Endodermal cell (in vitro differentiated cells): ENCODE results near the gene NAPEPLD. TPM values are rescaled to one million over a fixed set of nuclear protein-coding genes. Genes with fewer than 3 reads are reported as not detected.

Experiments
- DNase-seq: peaks from one replicate; pipeline ENCODE4 v3.0.0-alpha.2; 2017
- H3K27ac ChIP-seq: 2 replicates; pipeline ENCODE4 v1.5.1; 2013; ENCODE audit warnings: mild to moderate bottlenecking, low read depth, low read length, moderate library complexity
- H3K27me3 ChIP-seq: 2 replicates; pipeline ENCODE4 v1.6.1; 2013; ENCODE audit warnings: mild to moderate bottlenecking, low read length, moderate library complexity; ENCODE audit not compliant: insufficient read depth, control insufficient read depth, poor library complexity, severe bottlenecking
- H3K36me3 ChIP-seq: 2 replicates; pipeline ENCODE4 v1.7.0; 2013; ENCODE audit warnings: mild to moderate bottlenecking, low read length, moderate library complexity; ENCODE audit not compliant: control insufficient read depth, insufficient read depth
- H3K4me1 ChIP-seq: one replicate; pipeline ENCODE4 v1.7.0; 2013; ENCODE audit warnings: low read length; ENCODE audit not compliant: control insufficient read depth, insufficient read depth
- H3K4me3 ChIP-seq: 2 replicates; pipeline ENCODE4 v1.5.1; 2013; ENCODE audit warnings: mild to moderate bottlenecking, low read length, moderate library complexity
- H3K9ac ChIP-seq: 2 replicates; pipeline ENCODE4 v1.6.1; 2013; ENCODE audit warnings: mild to moderate bottlenecking, low read length, moderate library complexity; ENCODE audit not compliant: poor library complexity, severe bottlenecking; ENCODE audit errors: extremely low read depth
- H3K9me3 ChIP-seq: 2 replicates; pipeline ENCODE4 v1.6.1; 2013; ENCODE audit warnings: mild to moderate bottlenecking, low read length, moderate library complexity; ENCODE audit not compliant: control insufficient read depth
- H3K27ac Mint-ChIP-seq: 2 replicates; pipeline ENCODE4 v1.8.0; 2020; ENCODE audit warnings: mixed read lengths
- H3K27me3 Mint-ChIP-seq: 2 replicates; pipeline ENCODE4 v1.8.0; 2021; ENCODE audit warnings: mild to moderate bottlenecking, mixed read lengths; ENCODE audit not compliant: insufficient read depth
- H3K36me3 Mint-ChIP-seq: 2 replicates; pipeline ENCODE4 v1.8.0; 2020; ENCODE audit warnings: low read depth, mixed read lengths
- H3K4me1 Mint-ChIP-seq: 2 replicates; pipeline ENCODE4 v1.8.0; 2020; ENCODE audit warnings: mixed read lengths
- H3K4me3 Mint-ChIP-seq: 2 replicates; pipeline ENCODE4 v1.8.0; 2020; ENCODE audit warnings: mild to moderate bottlenecking, moderate library complexity, mixed read lengths
- H3K9me3 Mint-ChIP-seq: 2 replicates; pipeline ENCODE4 v1.8.0; 2020; ENCODE audit warnings: mild to moderate bottlenecking, mixed read lengths
- WGBS, 2 experiments: methylation state at CpG; one replicate each; pipeline versions ENCODE4 v1.1.5 to v1.1.7; 2013; ENCODE audit warnings: missing lambda C conversion rate in 2 of 2, mixed read lengths in 1 of 2; ENCODE audit not compliant: insufficient coverage in 1 of 2, insufficient read length in 1 of 2; 5-methylcytosine and 5-hydroxymethylcytosine counted together
- total RNA-seq, 2 donors: library from RNA; stranded (reverse); fragmentation: NEBNext Ultra II Directional in 1 of 2; extraction: Animal tissue kit (Norgen Biotek cat#: 25700) in 1 of 2; gene quantifications; 2 replicates in 1 of 2; 3 replicates in 1 of 2; pipeline ENCODE4 v1.2.1, GENCODE V29; 2021
- TF ChIP-seq, protein P1 (sequence below): fragments of 200-600 bp; sonication (generic); conservative IDR thresholded peaks from 2 replicates; pipeline ENCODE4 v1.5.0; 2021; ENCODE audit warnings: antibody characterized with exemption, mild to moderate bottlenecking

Gene NAPEPLD
- total RNA-seq, 2 donors from 2014 or later, result 13.2 to 14.1 TPM

DNA sequence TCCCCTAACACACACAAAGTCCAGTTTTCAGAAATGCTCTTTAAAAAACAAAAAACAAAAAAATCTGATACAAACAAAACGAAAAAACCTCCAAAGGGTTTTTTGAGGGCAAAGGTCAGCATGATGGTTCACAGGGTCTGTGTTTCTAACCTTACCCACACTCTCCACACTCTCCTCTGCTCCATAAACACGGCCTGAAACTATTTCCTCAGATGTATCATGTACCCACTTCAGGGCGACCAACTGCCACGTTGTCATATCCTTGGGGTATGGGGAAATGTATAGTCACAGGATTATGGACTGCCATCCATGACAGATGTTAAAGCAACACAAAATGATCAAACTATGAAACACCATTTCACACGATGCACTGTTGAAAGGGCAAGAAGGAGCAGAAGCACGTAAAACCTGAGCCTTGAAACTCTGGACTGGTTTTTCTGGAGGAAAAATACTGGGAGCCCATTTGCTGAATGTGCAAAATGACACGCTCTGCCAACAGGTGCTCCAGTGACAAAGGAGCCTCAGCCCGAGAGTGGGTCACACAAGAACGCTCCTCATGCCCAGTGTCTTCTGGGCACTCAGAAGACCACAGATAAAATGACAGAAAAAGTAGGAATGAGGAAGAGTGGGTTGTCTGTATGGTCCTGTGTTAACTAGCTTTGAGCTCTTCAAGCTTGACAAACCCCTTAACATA lies 15.8 kb downstream of the NAPEPLD start:
- H3K27ac ChIP-seq, result no peak overlapping the region
- H3K4me3 Mint-ChIP-seq, result no peak overlapping the region
- 86 to 100% methylated on average over 1 to 9 of the region's 9 CpGs for WGBS, 2 experiments
- H3K4me1 Mint-ChIP-seq, result peaks cover 17% of the 10 kb centered on the region
- H3K36me3 Mint-ChIP-seq, result peaks cover 10% of the 10 kb centered on the region
- no peaks in the 10 kb centered on the region for H3K9me3 ChIP-seq
- TF ChIP-seq, protein P1, sequence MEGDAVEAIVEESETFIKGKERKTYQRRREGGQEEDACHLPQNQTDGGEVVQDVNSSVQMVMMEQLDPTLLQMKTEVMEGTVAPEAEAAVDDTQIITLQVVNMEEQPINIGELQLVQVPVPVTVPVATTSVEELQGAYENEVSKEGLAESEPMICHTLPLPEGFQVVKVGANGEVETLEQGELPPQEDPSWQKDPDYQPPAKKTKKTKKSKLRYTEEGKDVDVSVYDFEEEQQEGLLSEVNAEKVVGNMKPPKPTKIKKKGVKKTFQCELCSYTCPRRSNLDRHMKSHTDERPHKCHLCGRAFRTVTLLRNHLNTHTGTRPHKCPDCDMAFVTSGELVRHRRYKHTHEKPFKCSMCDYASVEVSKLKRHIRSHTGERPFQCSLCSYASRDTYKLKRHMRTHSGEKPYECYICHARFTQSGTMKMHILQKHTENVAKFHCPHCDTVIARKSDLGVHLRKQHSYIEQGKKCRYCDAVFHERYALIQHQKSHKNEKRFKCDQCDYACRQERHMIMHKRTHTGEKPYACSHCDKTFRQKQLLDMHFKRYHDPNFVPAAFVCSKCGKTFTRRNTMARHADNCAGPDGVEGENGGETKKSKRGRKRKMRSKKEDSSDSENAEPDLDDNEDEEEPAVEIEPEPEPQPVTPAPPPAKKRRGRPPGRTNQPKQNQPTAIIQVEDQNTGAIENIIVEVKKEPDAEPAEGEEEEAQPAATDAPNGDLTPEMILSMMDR, result no peak
- no peaks in the 10 kb centered on the region for H3K27me3 Mint-ChIP-seq
- no peak for DNase-seq
- H3K27me3 ChIP-seq, result no peaks in the 10 kb centered on the region
- peaks cover 7% of the 10 kb centered on the region for H3K36me3 ChIP-seq
- H3K9ac ChIP-seq, result no peak overlapping the region
- H3K27ac Mint-ChIP-seq, result no peak overlapping the region
- no peaks in the 10 kb centered on the region for H3K9me3 Mint-ChIP-seq
- H3K4me3 ChIP-seq, result no peak overlapping the region
- H3K4me1 ChIP-seq, result no peaks in the 10 kb centered on the region

DNA sequence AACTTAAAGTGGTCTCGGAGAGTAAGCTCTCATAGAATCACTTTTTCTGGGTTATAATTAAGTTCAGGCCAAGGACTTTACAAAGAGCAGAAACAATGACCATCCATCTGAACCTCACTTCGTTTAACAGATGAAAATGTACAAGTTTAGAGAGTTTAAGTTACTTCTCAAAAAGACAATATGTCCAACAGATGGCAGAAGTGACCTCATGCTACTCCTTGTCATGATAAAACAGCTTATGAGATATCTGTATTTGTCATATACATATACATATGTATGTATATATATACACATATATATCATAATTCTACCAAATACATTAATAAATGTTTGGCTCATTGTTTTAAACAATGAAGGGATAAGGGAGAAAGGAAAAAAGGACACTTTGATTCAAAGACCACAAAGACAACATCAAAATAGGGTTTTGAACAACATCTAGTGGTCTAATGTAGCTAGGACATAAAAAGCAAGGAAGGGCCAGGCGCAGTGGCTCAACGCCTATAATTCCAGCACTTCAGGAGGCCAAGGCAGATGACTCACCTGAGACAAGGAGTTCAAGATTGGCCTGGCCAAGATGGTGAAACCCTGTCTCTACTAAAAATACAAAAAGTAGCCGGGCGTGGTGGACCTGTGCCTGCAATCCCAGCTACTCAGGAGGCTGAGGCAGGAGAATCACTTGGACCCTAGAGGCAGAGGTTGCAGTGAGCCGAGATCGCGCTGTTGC lies 17.8 kb downstream of the NAPEPLD start:
- no peaks in the 10 kb centered on the region for H3K9me3 ChIP-seq
- Mint-ChIP-seq H3K4me3 (no peak overlapping the region), H3K9me3 (no peaks in the 10 kb centered on the region), H3K36me3 (peaks cover 24% of the 10 kb centered on the region), H3K27me3 (no peaks in the 10 kb centered on the region), H3K4me1 (peaks cover 17% of the 10 kb centered on the region), H3K27ac (no peak overlapping the region)
- H3K4me3 ChIP-seq, result no peak overlapping the region
- H3K27me3 ChIP-seq, result no peaks in the 10 kb centered on the region
- DNase-seq, result no peak
- H3K9ac ChIP-seq, result no peak overlapping the region
- no peaks in the 10 kb centered on the region for H3K4me1 ChIP-seq
- TF ChIP-seq, protein P1, result no peak
- 80 to 85% methylated on average over 6 to 9 of the region's 9 CpGs for WGBS, 2 experiments
- H3K36me3 ChIP-seq, result peaks cover 11% of the 10 kb centered on the region
- H3K27ac ChIP-seq, result no peak overlapping the region

DNA sequence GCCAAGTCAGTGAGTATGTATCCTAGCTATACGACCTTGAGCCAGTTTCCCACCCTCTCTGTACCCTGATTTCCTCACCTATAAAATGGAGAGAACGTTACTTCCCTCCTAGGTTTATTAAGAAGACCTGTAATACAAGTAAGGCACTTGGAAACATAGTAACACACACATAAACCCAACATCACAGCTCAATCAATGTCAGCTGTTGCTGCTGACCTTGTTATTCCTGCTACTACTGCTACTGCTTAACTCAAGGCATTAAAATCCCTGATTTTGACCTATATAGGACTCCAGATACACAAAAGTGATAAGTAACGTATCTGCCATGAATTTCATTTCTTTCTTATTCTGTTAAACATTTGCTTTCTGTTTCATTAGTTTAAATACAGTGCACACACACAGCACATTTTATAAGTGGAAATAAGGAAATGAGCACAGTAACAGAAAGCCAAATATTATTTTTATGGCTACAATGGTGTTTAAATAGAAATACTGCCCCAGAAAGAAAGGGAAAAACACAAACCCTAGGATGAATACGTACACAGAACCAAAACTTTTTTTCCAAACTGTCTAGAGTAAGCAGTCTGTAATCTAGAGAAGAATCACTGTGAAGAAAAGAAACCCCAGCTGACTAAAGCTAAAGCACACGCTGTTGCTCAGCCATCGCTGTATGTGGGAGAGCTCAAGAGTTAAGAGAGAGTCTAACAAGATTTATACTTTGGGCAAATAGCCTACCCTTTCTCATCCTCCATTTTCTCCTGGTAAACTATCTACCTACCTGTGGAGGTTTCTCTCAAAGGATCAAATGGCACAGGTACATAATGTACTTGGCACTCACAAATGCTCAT lies 19.0 kb downstream of the NAPEPLD start:
- TF ChIP-seq, protein P1, result no peak
- DNase-seq, result no peak
- H3K27me3 ChIP-seq, result no peaks in the 10 kb centered on the region
- H3K4me3 Mint-ChIP-seq, result no peak overlapping the region
- no peak overlapping the region for H3K4me3 ChIP-seq
- no peaks in the 10 kb centered on the region for H3K4me1 ChIP-seq
- H3K9me3 ChIP-seq, result no peaks in the 10 kb centered on the region
- no peak overlapping the region for H3K9ac ChIP-seq
- H3K36me3 Mint-ChIP-seq, result peaks cover 27% of the 10 kb centered on the region
- H3K27ac ChIP-seq, result no peak overlapping the region
- no peak overlapping the region for H3K27ac Mint-ChIP-seq
- no peaks in the 10 kb centered on the region for H3K9me3 Mint-ChIP-seq
- 94 to 100% methylated on average over 1 to 6 of the region's 6 CpGs for WGBS, 2 experiments
- H3K4me1 Mint-ChIP-seq, result peaks cover 11% of the 10 kb centered on the region
- H3K27me3 Mint-ChIP-seq, result no peaks in the 10 kb centered on the region
- peaks cover 11% of the 10 kb centered on the region for H3K36me3 ChIP-seq
